Measurements from ENCODE around the gene SLC27A2.

The SLC27A2 gene

DNA sequence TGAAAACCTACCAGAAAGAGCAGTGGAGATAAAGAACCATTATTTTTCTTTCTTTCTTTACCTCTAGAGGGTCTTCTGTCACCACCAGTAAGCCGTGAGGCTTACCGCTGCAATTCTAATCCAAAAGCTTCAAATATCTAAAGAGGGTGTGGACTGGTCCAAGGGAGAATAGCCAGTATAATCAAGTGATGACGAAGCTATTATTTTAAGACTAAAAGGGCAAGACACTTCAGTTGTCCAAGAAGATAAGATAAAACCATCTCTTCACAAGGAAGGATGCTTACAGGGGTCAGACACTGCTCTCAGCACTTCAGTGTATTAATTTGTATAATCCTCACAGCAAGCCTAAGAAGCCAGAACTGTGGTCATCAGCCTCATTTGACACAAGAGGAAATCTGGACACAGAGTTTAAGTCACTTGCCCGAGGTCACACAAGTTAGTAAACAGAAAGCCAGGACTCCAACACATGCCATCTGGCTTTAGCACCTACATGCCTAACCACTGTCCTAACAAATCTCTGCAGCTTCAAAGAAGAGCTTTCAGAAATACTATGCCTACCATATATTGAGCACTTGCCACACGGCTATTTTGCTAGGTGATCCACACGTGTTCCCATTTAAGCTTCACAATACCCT lies 68.9 kb downstream of the SLC27A2 start:
- Histone ChIP-seq H3K36me3 (ENCODE audit: insufficient read depth) (no peaks in the 10 kb centered on the region), H3K4me1 (ENCODE audit: low read depth, poor library complexity, severe bottlenecking) (no peaks in the 10 kb centered on the region), H3K9ac (no peak overlapping the region), H3K79me2 (ENCODE audit: insufficient read depth, low read depth) (no peaks in the 10 kb centered on the region), H4K20me1 (ENCODE audit: insufficient read depth) (no peaks in the 10 kb centered on the region), H2AFZ (ENCODE audit: low read depth) (no peak overlapping the region), H3K4me2 (no peak overlapping the region), H3K27ac (no peak overlapping the region), H3K4me3 (IDR thresholded peaks at IDR 0.05; ENCODE audit: insufficient read depth, low read depth, low read length) (no peak overlapping the region), H3K27me3 (ENCODE audit: insufficient read depth, low read depth) (no peaks in the 10 kb centered on the region)
- TF ChIP-seq, protein P1, sequence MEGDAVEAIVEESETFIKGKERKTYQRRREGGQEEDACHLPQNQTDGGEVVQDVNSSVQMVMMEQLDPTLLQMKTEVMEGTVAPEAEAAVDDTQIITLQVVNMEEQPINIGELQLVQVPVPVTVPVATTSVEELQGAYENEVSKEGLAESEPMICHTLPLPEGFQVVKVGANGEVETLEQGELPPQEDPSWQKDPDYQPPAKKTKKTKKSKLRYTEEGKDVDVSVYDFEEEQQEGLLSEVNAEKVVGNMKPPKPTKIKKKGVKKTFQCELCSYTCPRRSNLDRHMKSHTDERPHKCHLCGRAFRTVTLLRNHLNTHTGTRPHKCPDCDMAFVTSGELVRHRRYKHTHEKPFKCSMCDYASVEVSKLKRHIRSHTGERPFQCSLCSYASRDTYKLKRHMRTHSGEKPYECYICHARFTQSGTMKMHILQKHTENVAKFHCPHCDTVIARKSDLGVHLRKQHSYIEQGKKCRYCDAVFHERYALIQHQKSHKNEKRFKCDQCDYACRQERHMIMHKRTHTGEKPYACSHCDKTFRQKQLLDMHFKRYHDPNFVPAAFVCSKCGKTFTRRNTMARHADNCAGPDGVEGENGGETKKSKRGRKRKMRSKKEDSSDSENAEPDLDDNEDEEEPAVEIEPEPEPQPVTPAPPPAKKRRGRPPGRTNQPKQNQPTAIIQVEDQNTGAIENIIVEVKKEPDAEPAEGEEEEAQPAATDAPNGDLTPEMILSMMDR (conservative IDR thresholded peaks at IDR 0.05; ENCODE audit: low read depth, low read length), result no peak

DNA sequence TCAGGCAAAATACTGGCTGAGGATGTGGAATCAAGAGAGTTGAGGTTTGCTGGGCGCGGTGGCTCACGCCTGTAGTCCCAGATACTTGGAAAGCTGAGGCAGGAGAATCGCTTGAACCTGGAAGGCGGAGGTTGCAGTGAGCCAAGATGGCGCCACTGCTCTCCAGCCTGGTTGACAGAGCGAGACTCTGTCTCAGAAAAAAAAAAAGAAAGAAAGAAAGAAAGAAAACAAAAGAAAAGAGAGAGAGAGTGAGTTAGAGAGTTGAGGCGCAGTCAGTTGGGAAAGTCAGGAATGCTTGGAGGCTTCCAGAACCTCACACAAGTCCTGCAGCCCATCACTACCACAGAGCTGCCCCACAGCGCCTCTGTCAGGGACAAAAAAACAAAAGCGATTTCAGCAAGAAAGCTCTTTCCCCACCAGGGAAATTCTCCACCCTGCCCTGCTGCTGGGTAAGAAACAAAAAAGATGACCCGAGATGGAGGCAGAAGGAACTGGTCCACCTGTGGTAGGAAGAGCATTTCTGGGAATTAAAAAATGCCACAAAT lies 69.7 kb downstream of the SLC27A2 start:
- H3K4me3 ChIP-seq (IDR thresholded peaks at IDR 0.05; ENCODE audit: insufficient read depth, low read depth, low read length), result no peak overlapping the region
- no peak overlapping the region for H2AFZ ChIP-seq (ENCODE audit: low read depth)
- H3K4me2 ChIP-seq, result no peak overlapping the region
- no peaks in the 10 kb centered on the region for H3K36me3 ChIP-seq (ENCODE audit: insufficient read depth)
- TF ChIP-seq, protein P1 (conservative IDR thresholded peaks at IDR 0.05; ENCODE audit: low read depth, low read length), result no peak
- no peaks in the 10 kb centered on the region for H3K79me2 ChIP-seq (ENCODE audit: insufficient read depth, low read depth)
- no peak overlapping the region for H3K9ac ChIP-seq
- H4K20me1 ChIP-seq (ENCODE audit: insufficient read depth), result no peaks in the 10 kb centered on the region
- H3K27ac ChIP-seq, result no peak overlapping the region
- no peaks in the 10 kb centered on the region for H3K4me1 ChIP-seq (ENCODE audit: low read depth, poor library complexity, severe bottlenecking)
- no peaks in the 10 kb centered on the region for H3K27me3 ChIP-seq (ENCODE audit: insufficient read depth, low read depth)

GRCh38 chr15:50252556-50252955 lies 70.6 kb downstream of the SLC27A2 start:
- no peak overlapping the region for H3K9ac ChIP-seq
- H3K79me2 ChIP-seq (ENCODE audit: insufficient read depth, low read depth), result no peaks in the 10 kb centered on the region
- H3K4me1 ChIP-seq (ENCODE audit: low read depth, poor library complexity, severe bottlenecking), result no peaks in the 10 kb centered on the region
- H3K4me2 ChIP-seq, result no peak overlapping the region
- no peak overlapping the region for H3K4me3 ChIP-seq (IDR thresholded peaks at IDR 0.05; ENCODE audit: insufficient read depth, low read depth, low read length)
- no peak overlapping the region for H2AFZ ChIP-seq (ENCODE audit: low read depth)
- no peak overlapping the region for H3K27ac ChIP-seq
- H3K36me3 ChIP-seq (ENCODE audit: insufficient read depth), result no peaks in the 10 kb centered on the region
- H4K20me1 ChIP-seq (ENCODE audit: insufficient read depth), result no peaks in the 10 kb centered on the region
- H3K27me3 ChIP-seq (ENCODE audit: insufficient read depth, low read depth), result no peaks in the 10 kb centered on the region
- TF ChIP-seq, protein P1 (conservative IDR thresholded peaks at IDR 0.05; ENCODE audit: low read depth, low read length), result no peak

DNA sequence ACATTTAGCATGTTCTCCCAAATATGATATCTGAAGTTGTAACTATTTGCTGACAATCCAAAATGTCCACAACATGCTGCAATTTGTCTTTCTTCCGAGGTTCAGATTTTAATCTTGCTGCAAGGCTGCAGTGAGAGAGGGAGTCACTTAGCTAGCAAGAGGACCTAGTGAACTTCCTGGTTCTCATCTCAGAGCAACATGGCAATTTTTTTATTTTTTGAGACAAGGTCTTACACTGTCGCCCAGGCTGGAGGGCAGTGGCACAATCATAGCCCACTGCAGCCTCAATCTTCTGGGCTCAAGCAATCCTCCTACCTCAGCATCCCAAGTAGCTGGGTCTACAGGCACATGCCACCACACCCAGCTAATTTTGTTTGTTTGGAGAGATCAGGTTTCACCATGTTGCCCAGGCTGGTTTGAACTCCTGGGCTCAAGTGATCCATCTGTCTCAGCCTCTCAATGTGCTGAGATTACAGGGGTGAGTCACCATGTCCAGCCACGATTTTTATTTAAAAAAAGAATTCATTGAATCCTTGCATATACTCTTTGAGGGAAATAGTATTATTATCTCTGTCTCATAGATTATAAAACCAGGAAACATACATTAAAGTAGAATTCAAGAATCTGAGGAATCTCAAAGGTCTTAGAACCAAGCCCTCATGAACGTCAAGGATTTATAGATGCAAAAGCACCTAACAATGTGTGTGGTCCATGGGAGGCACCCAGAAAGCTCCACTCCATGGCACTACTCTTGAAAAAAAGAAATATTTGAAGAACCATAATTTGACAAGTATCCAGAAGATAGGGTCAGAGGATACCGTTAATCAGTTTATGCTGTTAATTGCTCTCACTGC lies 74.4 kb downstream of the SLC27A2 start:
- H3K27ac ChIP-seq, result no peak overlapping the region
- H3K79me2 ChIP-seq (ENCODE audit: insufficient read depth, low read depth), result no peaks in the 10 kb centered on the region
- H3K4me3 ChIP-seq (IDR thresholded peaks at IDR 0.05; ENCODE audit: insufficient read depth, low read depth, low read length), result no peak overlapping the region
- no peak overlapping the region for H2AFZ ChIP-seq (ENCODE audit: low read depth)
- TF ChIP-seq, protein P1 (conservative IDR thresholded peaks at IDR 0.05; ENCODE audit: low read depth, low read length), result no peak
- no peaks in the 10 kb centered on the region for H4K20me1 ChIP-seq (ENCODE audit: insufficient read depth)
- no peak overlapping the region for H3K9ac ChIP-seq
- no peaks in the 10 kb centered on the region for H3K4me1 ChIP-seq (ENCODE audit: low read depth, poor library complexity, severe bottlenecking)
- no peaks in the 10 kb centered on the region for H3K36me3 ChIP-seq (ENCODE audit: insufficient read depth)
- H3K27me3 ChIP-seq (ENCODE audit: insufficient read depth, low read depth), result no peaks in the 10 kb centered on the region
- H3K4me2 ChIP-seq, result no peak overlapping the region

Measured in KMS-11 (cell line).